Measurements from ENCODE around the gene TNK2. TPM values are rescaled to one million over a fixed set of nuclear protein-coding genes. Genes with fewer than 3 reads are reported as not detected.
A peak's percentile ranks its signal among the peaks of the same experiment; 100 is the strongest.
"Not testable (repeated sequence)": the region's sequence is repeated elsewhere in the genome, so short reads cannot be mapped to it uniquely, and the experiment has no call there.

TNK2 gene
- total RNA-seq, 3 donors from 2014 or later (not counting 1 experiment from before 2014, with no cell fraction given) = 169 to 207 (median 171) TPM

- Histone ChIP-seq H3K4me3 (ENCODE audit: low read length) (peak overlapping the region; percentile 62), H3K27ac (ENCODE audit: low read length) (peak overlapping the region; percentile 97), H3K27me3 (ENCODE audit: control insufficient read depth, insufficient read depth, low read length) (no peaks in the 10 kb centered on the region), H3K9me3 (ENCODE audit: control insufficient read depth, insufficient read depth, low read length) (no peaks in the 10 kb centered on the region), H3K36me3 (ENCODE audit: control insufficient read depth, insufficient read depth, low read length) (peaks cover 2% of the 10 kb centered on the region), H3K4me1 (ENCODE audit: control insufficient read depth, insufficient read depth, low read length) (peaks cover 67% of the 10 kb centered on the region)
- H3K36me3 Mint-ChIP-seq = no peaks in the 10 kb centered on the region
- peaks cover 56% of the 10 kb centered on the region in 2 donors for H3K4me1 Mint-ChIP-seq
- intact Hi-C loops (cut with micrococcal nuclease) = loop anchor here (2.0 to 5.0 kb wide), 2 partner anchors 103 to 596 kb away; partner anchors contain the start of gene RNF168
- peak; percentile 1 to 4 (median 1) for ATAC-seq
- no peaks in the 10 kb centered on the region for H3K27me3 Mint-ChIP-seq (ENCODE audit: low read depth in 2 of 2)
- peak in 1 of 2 donors; percentile 65 for DNase-seq
- H3K4me3 Mint-ChIP-seq = peak overlapping the region; percentile 93
- TF ChIP-seq CTCF (IDR thresholded peaks at IDR 0.05) = no peak
- peak overlapping the region; percentile 97 to 100 for H3K27ac Mint-ChIP-seq
- 38% methylated on average over 14 of the region's 17 CpGs for WGBS (ENCODE audit: insufficient coverage)
- H3K9me3 Mint-ChIP-seq = no peaks in the 10 kb centered on the region
These were observed 2.1 kb downstream of the TNK2 start for GRCh38 chr3:195905970-195906864.

GRCh38 chr3:195904368-195904767 lies 4.0 kb downstream of the TNK2 start:
- no peak for TF ChIP-seq CTCF (IDR thresholded peaks at IDR 0.05)
- peaks cover 77% of the 10 kb centered on the region for H3K4me1 ChIP-seq (ENCODE audit: control insufficient read depth, insufficient read depth, low read length)
- WGBS (ENCODE audit: insufficient coverage) = 67% methylated on average over 1 of the region's 4 CpGs
- H3K4me3 ChIP-seq (ENCODE audit: low read length) = no peak overlapping the region
- Mint-ChIP-seq H3K4me1 (peaks cover 70 to 74% of the 10 kb centered on the region in 2 donors), H3K4me3 (no peak overlapping the region), H3K36me3 (no peaks in the 10 kb centered on the region), H3K27me3 (ENCODE audit: low read depth in 2 of 2) (no peaks in the 10 kb centered on the region), H3K9me3 (no peaks in the 10 kb centered on the region), H3K27ac (peak overlapping the region; percentile 97 to 100)
- H3K27me3 ChIP-seq (ENCODE audit: control insufficient read depth, insufficient read depth, low read length) = no peaks in the 10 kb centered on the region
- H3K9me3 ChIP-seq (ENCODE audit: control insufficient read depth, insufficient read depth, low read length) = no peaks in the 10 kb centered on the region
- ATAC-seq = no peak
- peaks cover 2% of the 10 kb centered on the region for H3K36me3 ChIP-seq (ENCODE audit: control insufficient read depth, insufficient read depth, low read length)
- no peak overlapping the region for H3K27ac ChIP-seq (ENCODE audit: low read length)
- intact Hi-C loops (cut with micrococcal nuclease) = no loop called here
- DNase-seq = no peak

- no peaks in the 10 kb centered on the region for H3K27me3 ChIP-seq (ENCODE audit: control insufficient read depth, insufficient read depth, low read length)
- Mint-ChIP-seq H3K27me3 (ENCODE audit: low read depth in 2 of 2) (no peaks in the 10 kb centered on the region), H3K9me3 (no peaks in the 10 kb centered on the region), H3K27ac (peak overlapping the region; percentile 97 to 100), H3K36me3 (no peaks in the 10 kb centered on the region), H3K4me1 (peaks cover 70 to 74% of the 10 kb centered on the region in 2 donors), H3K4me3 (peak overlapping the region; percentile 32)
- intact Hi-C loops (cut with micrococcal nuclease) = no loop called here
- no peak overlapping the region for H3K4me3 ChIP-seq (ENCODE audit: low read length)
- TF ChIP-seq CTCF (IDR thresholded peaks at IDR 0.05) = no peak
- H3K27ac ChIP-seq (ENCODE audit: low read length) = peak overlapping the region; percentile 49
- 77% methylated on average over 5 of the region's 6 CpGs for WGBS (ENCODE audit: insufficient coverage)
- no peak for ATAC-seq
- H3K36me3 ChIP-seq (ENCODE audit: control insufficient read depth, insufficient read depth, low read length) = peaks cover 2% of the 10 kb centered on the region
- peaks cover 79% of the 10 kb centered on the region for H3K4me1 ChIP-seq (ENCODE audit: control insufficient read depth, insufficient read depth, low read length)
- H3K9me3 ChIP-seq (ENCODE audit: control insufficient read depth, insufficient read depth, low read length) = no peaks in the 10 kb centered on the region
- DNase-seq = no peak
These were observed 4.4 kb downstream of the TNK2 start for GRCh38 chr3:195903950-195904290.

GRCh38 chr3:195902634-195903033 lies 5.7 kb downstream of the TNK2 start:
- H3K36me3 Mint-ChIP-seq; H3K27ac ChIP-seq (ENCODE audit: low read length); H3K36me3 ChIP-seq (ENCODE audit: control insufficient read depth, insufficient read depth, low read length); H3K27me3 ChIP-seq (ENCODE audit: control insufficient read depth, insufficient read depth, low read length); H3K4me3 ChIP-seq (ENCODE audit: low read length); H3K27me3 Mint-ChIP-seq (ENCODE audit: low read depth in 2 of 2); DNase-seq; H3K9me3 ChIP-seq (ENCODE audit: control insufficient read depth, insufficient read depth, low read length); H3K9me3 Mint-ChIP-seq; H3K4me3 Mint-ChIP-seq; intact Hi-C loops (cut with micrococcal nuclease); ATAC-seq; H3K27ac Mint-ChIP-seq: not testable (repeated sequence)
- H3K4me1 Mint-ChIP-seq = peaks cover 71 to 74% of the 10 kb centered on the region in 2 donors
- peaks cover 79% of the 10 kb centered on the region for H3K4me1 ChIP-seq (ENCODE audit: control insufficient read depth, insufficient read depth, low read length)
- 94% methylated on average over 9 of the region's 9 CpGs for WGBS (ENCODE audit: insufficient coverage)

- H3K4me3 ChIP-seq (ENCODE audit: low read length); intact Hi-C loops (cut with micrococcal nuclease); H3K27me3 Mint-ChIP-seq (ENCODE audit: low read depth in 2 of 2); ATAC-seq; H3K36me3 Mint-ChIP-seq; H3K27me3 ChIP-seq (ENCODE audit: control insufficient read depth, insufficient read depth, low read length); H3K9me3 ChIP-seq (ENCODE audit: control insufficient read depth, insufficient read depth, low read length); H3K27ac ChIP-seq (ENCODE audit: low read length); H3K9me3 Mint-ChIP-seq; H3K4me3 Mint-ChIP-seq; H3K36me3 ChIP-seq (ENCODE audit: control insufficient read depth, insufficient read depth, low read length); DNase-seq: not testable (repeated sequence)
- peaks cover 77% of the 10 kb centered on the region for H3K4me1 ChIP-seq (ENCODE audit: control insufficient read depth, insufficient read depth, low read length)
- WGBS (ENCODE audit: insufficient coverage) = 79% methylated on average over 15 of the region's 16 CpGs
- Mint-ChIP-seq H3K4me1 (peaks cover 71 to 76% of the 10 kb centered on the region in 2 donors), H3K27ac (peak overlapping the region; percentile 82 to 88)
These were observed 6.3 kb downstream of the TNK2 start for GRCh38 chr3:195901836-195902585.

Data from natural killer cell (primary cell).